ENCODE results near the gene ALK. TPM values are rescaled to one million over a fixed set of nuclear protein-coding genes. Genes with fewer than 3 reads are reported as not detected.

The ALK gene
- total and polyA plus RNA-seq, 2 donors (not counting 1 experiment from before 2014, with no cell fraction given): under 0.01 to 0.02 TPM

DNA sequence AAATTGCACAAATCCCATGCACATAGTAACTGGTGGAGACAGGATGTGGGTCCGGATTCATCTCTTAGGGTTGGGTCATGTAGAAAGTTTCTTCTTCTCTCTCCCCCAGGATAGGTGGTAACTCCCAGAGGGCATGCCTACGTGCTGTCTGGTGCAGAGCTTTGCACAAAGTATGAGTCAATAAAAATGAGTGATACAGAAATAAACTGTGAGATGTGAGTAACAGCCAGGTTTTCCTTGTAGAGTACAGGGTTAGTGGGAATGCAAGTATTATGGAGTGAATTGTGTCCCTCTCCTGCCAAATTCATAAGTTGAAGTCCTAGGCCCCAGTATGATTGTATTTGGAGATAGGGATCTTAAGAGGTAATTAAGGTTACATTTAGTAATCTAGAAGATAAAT is 289.4 kb downstream of the ALK start:
- Histone ChIP-seq H3K79me2 (ENCODE audit: control insufficient read depth, insufficient read depth, low read length) (no peaks in the 10 kb centered on the region), H3K27ac (ENCODE audit: insufficient read depth, low read length) (no peak overlapping the region), H4K20me1 (ENCODE audit: control insufficient read depth, extremely low read depth, insufficient read depth, low read length) (no peaks in the 10 kb centered on the region), H3K4me1 (ENCODE audit: control insufficient read depth, extremely low read depth, insufficient read depth, low read length) (peaks cover 7% of the 10 kb centered on the region), H3K36me3 (ENCODE audit: control insufficient read depth, insufficient read depth, low read length) (no peaks in the 10 kb centered on the region), H3K4me3 (replicated peaks in 1 of 4; ENCODE audit: control extremely low read depth in 1 of 4, insufficient read depth in 1 of 4, low read depth in 3 of 4, low read length in 4 of 4) (no peak overlapping the region), H2AFZ (ENCODE audit: low read length) (no peak overlapping the region), H3K4me2 (ENCODE audit: extremely low read depth, insufficient read depth, low read length) (no peak overlapping the region), H3K27me3 (ENCODE audit: control insufficient read depth, insufficient read depth, low read length) (no peaks in the 10 kb centered on the region), H3K9ac (ENCODE audit: insufficient read depth, low read length) (no peak overlapping the region), H3K9me3 (ENCODE audit: control insufficient read depth, insufficient read depth, low read depth, low read length) (no peaks in the 10 kb centered on the region)
- TF ChIP-seq, protein P1, sequence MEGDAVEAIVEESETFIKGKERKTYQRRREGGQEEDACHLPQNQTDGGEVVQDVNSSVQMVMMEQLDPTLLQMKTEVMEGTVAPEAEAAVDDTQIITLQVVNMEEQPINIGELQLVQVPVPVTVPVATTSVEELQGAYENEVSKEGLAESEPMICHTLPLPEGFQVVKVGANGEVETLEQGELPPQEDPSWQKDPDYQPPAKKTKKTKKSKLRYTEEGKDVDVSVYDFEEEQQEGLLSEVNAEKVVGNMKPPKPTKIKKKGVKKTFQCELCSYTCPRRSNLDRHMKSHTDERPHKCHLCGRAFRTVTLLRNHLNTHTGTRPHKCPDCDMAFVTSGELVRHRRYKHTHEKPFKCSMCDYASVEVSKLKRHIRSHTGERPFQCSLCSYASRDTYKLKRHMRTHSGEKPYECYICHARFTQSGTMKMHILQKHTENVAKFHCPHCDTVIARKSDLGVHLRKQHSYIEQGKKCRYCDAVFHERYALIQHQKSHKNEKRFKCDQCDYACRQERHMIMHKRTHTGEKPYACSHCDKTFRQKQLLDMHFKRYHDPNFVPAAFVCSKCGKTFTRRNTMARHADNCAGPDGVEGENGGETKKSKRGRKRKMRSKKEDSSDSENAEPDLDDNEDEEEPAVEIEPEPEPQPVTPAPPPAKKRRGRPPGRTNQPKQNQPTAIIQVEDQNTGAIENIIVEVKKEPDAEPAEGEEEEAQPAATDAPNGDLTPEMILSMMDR (conservative IDR thresholded peaks at IDR 0.05 in 1 of 2, IDR thresholded peaks at IDR 0.05 in 1 of 2; ENCODE audit: low read depth in 1 of 2, low read length in 2 of 2): no peak
- TF ChIP-seq EZH2 (IDR thresholded peaks at IDR 0.05; ENCODE audit: low read length, missing control alignments): no peak
- DNase-seq (ENCODE audit: low read depth in 2 of 2): peak in 1 of 2 donors; percentile 58

DNA sequence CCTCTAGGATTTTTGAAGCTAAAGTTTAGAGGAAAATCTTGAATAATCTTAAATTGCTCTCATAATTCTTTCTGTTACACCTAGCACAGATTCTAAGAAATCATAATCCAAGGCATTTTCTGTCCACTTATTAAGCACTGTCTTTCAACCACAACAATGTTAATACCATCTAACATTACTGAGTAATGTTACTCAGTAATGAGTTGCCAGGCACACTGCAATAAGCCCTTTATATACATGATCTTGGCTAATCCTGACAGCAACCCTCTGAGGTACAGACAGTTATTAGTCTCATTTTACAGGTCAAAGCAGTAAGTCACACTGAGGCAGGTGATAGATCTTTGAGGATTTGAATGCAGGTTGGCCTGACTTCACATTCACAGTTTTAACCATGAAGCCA is 291.9 kb downstream of the ALK start:
- no peaks in the 10 kb centered on the region for H3K36me3 ChIP-seq (ENCODE audit: control insufficient read depth, insufficient read depth, low read length)
- no peak for TF ChIP-seq EZH2 (IDR thresholded peaks at IDR 0.05; ENCODE audit: low read length, missing control alignments)
- TF ChIP-seq, protein P1 (conservative IDR thresholded peaks at IDR 0.05 in 1 of 2, IDR thresholded peaks at IDR 0.05 in 1 of 2; ENCODE audit: low read depth in 1 of 2, low read length in 2 of 2): no peak
- no peaks in the 10 kb centered on the region for H4K20me1 ChIP-seq (ENCODE audit: control insufficient read depth, extremely low read depth, insufficient read depth, low read length)
- H2AFZ ChIP-seq (ENCODE audit: low read length): no peak overlapping the region
- H3K9ac ChIP-seq (ENCODE audit: insufficient read depth, low read length): no peak overlapping the region
- no peak for DNase-seq (ENCODE audit: low read depth in 2 of 2)
- no peaks in the 10 kb centered on the region for H3K27me3 ChIP-seq (ENCODE audit: control insufficient read depth, insufficient read depth, low read length)
- H3K4me3 ChIP-seq (replicated peaks in 1 of 4; ENCODE audit: control extremely low read depth in 1 of 4, insufficient read depth in 1 of 4, low read depth in 3 of 4, low read length in 4 of 4): no peak overlapping the region
- H3K4me1 ChIP-seq (ENCODE audit: control insufficient read depth, extremely low read depth, insufficient read depth, low read length): peaks cover 9% of the 10 kb centered on the region
- no peaks in the 10 kb centered on the region for H3K79me2 ChIP-seq (ENCODE audit: control insufficient read depth, insufficient read depth, low read length)
- H3K27ac ChIP-seq (ENCODE audit: insufficient read depth, low read length): no peak overlapping the region
- H3K9me3 ChIP-seq (ENCODE audit: control insufficient read depth, insufficient read depth, low read depth, low read length): no peaks in the 10 kb centered on the region
- H3K4me2 ChIP-seq (ENCODE audit: extremely low read depth, insufficient read depth, low read length): no peak overlapping the region

DNA sequence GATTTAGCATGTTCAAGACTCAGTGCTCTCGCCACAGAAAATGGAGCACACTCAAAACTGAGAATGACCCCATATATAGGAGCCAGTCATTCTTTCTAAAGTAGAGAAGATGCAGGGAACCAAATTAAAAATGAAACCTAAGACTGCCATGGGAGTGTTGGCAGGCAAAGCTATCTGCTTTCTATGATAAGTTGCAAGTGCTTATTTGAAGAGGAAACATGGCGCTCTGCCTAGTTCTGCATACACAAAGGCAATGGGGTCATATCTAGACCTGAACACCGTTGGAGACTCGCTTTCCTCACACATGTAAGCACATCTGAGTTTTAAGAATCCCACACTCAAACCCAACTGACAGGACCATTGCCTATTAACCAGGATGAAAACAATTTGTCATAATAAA is 292.5 kb downstream of the ALK start:
- peak in 1 of 2 donors; percentile 36 for DNase-seq (ENCODE audit: low read depth in 2 of 2)
- no peaks in the 10 kb centered on the region for H3K36me3 ChIP-seq (ENCODE audit: control insufficient read depth, insufficient read depth, low read length)
- H3K4me2 ChIP-seq (ENCODE audit: extremely low read depth, insufficient read depth, low read length): no peak overlapping the region
- H3K27me3 ChIP-seq (ENCODE audit: control insufficient read depth, insufficient read depth, low read length): no peaks in the 10 kb centered on the region
- no peak overlapping the region for H3K9ac ChIP-seq (ENCODE audit: insufficient read depth, low read length)
- no peaks in the 10 kb centered on the region for H4K20me1 ChIP-seq (ENCODE audit: control insufficient read depth, extremely low read depth, insufficient read depth, low read length)
- H3K4me3 ChIP-seq (replicated peaks in 1 of 4; ENCODE audit: control extremely low read depth in 1 of 4, insufficient read depth in 1 of 4, low read depth in 3 of 4, low read length in 4 of 4): no peak overlapping the region
- H3K27ac ChIP-seq (ENCODE audit: insufficient read depth, low read length): no peak overlapping the region
- no peaks in the 10 kb centered on the region for H3K9me3 ChIP-seq (ENCODE audit: control insufficient read depth, insufficient read depth, low read depth, low read length)
- peaks cover 9% of the 10 kb centered on the region for H3K4me1 ChIP-seq (ENCODE audit: control insufficient read depth, extremely low read depth, insufficient read depth, low read length)
- TF ChIP-seq, protein P1 (conservative IDR thresholded peaks at IDR 0.05 in 1 of 2, IDR thresholded peaks at IDR 0.05 in 1 of 2; ENCODE audit: low read depth in 1 of 2, low read length in 2 of 2): no peak
- TF ChIP-seq EZH2 (IDR thresholded peaks at IDR 0.05; ENCODE audit: low read length, missing control alignments): no peak
- H2AFZ ChIP-seq (ENCODE audit: low read length): no peak overlapping the region
- H3K79me2 ChIP-seq (ENCODE audit: control insufficient read depth, insufficient read depth, low read length): no peaks in the 10 kb centered on the region
